Mucosa of stomach (tissue), 1 donor: ENCODE results near the gene RFX6.

Source experiments
- H3K27me3 ChIP-seq: one replicate; pipeline ENCODE4 v1.7.0; 2013; ENCODE audit warnings: mild to moderate bottlenecking, low read length; ENCODE audit not compliant: control insufficient read depth, insufficient read depth
- H3K36me3 ChIP-seq: one replicate; pipeline ENCODE4 v1.7.0; 2013; ENCODE audit warnings: low read length; ENCODE audit not compliant: control insufficient read depth, insufficient read depth
- H3K4me1 ChIP-seq: one replicate; pipeline ENCODE4 v1.7.0; 2013; ENCODE audit warnings: mild to moderate bottlenecking, low read length; ENCODE audit not compliant: control insufficient read depth, insufficient read depth
- H3K4me3 ChIP-seq: one replicate; pipeline ENCODE4 v1.7.0; 2013; ENCODE audit warnings: low read length
- H3K9ac ChIP-seq: one replicate; pipeline ENCODE4 v1.7.0; 2013; ENCODE audit warnings: mild to moderate bottlenecking, low read length, moderate library complexity
- H3K9me3 ChIP-seq: one replicate; pipeline ENCODE4 v1.7.0; 2013; ENCODE audit warnings: mild to moderate bottlenecking, low read length, moderate library complexity; ENCODE audit not compliant: control insufficient read depth
- donor health status: Pancreatic carcinoma.

RFX6 gene

DNA sequence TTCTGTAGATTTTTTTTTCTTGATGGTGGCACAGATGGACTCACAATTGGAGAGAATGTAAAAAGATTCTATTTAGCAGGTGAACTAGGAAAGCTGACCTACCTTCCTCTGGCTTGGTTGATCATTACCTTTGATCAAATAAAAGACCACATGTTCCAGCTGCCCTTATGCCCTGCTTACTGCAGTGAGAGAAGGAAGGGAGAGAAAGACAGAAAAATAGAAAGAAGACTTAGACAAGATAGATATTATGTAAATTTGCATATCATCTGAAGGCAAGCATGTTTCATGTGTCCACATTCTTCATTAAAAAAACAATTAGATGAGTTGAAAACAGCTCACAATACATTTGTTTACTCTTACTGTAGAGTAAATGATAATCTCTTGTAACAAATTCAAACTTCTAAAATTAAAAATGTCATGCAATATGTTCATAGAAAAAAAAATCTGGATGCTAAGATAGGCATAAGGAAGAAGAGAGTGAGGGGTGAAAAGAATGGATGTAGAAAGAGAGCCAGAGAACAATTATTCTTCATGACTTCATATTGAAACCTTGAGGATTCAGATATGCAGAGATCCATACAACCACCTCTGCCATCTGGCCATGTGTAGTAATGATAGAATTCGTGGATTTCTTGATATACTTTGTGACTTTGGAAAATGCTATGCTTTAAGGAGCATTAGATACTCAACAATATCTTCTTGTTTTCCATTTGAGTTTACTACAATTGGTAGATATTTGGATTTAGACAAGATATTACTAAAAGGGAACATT is 71.7 kb downstream of the RFX6 start:
- Histone ChIP-seq H3K36me3 (no peaks in the 10 kb centered on the region), H3K4me3 (no peak overlapping the region), H3K4me1 (no peaks in the 10 kb centered on the region), H3K9ac (no peak overlapping the region), H3K27me3 (no peaks in the 10 kb centered on the region), H3K9me3 (no peaks in the 10 kb centered on the region)

DNA sequence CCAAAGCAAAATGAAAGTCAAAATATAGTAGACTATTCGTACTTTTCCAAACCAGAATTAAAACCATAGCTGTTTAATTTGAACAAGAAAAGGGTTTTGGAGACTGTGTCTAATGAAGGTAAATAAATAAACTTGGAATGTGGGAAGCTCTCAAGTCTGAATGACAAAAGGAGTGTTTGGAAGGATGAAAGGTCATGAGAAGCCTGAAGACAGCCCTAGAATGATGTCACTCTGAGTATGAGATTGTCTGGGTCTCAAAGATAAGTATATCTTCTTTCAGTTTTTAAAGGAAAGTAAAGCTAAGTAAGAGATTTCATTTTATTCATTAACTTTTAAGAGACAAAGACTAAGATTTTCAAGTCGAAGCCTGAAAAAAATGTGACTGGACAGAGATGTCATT is 72.9 kb downstream of the RFX6 start:
- Histone ChIP-seq H3K9ac (no peak overlapping the region), H3K36me3 (no peaks in the 10 kb centered on the region), H3K27me3 (no peaks in the 10 kb centered on the region), H3K9me3 (no peaks in the 10 kb centered on the region), H3K4me1 (no peaks in the 10 kb centered on the region), H3K4me3 (no peak overlapping the region)

DNA sequence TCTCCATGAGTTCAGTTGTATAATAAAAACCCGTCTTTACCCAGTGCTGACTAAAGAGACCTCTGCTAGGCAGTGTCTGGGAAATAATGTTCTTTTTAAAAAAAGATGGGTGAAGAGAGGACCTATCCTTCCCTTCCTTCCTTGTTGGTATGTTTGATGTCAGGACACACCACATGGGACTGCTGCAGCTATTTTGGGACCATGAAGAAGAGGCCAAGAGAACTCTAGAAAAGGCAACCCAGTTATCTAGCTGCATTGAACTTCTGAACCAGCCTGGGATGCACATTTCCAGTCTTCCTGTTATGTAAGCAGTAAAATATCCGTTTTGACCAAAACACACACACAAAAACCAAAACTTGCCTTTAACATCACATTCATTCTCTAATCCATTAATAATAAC is 77.3 kb downstream of the RFX6 start:
- no peaks in the 10 kb centered on the region for H3K4me1 ChIP-seq
- no peaks in the 10 kb centered on the region for H3K36me3 ChIP-seq
- H3K27me3 ChIP-seq: no peaks in the 10 kb centered on the region
- H3K9me3 ChIP-seq: no peaks in the 10 kb centered on the region
- no peak overlapping the region for H3K4me3 ChIP-seq
- H3K9ac ChIP-seq: no peak overlapping the region

DNA sequence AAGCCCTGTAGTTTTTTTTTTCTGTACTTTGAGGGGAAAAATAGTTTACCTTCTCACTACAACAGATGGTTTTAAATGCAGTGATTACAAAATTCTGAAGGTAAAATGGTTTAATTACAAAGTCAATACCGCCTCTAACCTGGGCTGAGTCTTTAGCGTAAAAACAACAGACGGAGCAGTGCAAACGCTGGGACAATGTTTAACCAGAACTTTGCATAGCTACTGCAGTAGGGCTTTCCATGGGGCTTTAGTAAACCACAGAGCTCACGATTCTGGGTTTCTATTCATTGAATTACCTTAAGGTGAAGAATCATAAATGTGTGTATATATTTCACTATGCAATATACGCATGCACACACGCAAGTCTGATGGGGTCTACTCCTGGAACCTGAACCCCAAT is 77.9 kb downstream of the RFX6 start:
- Histone ChIP-seq H3K9ac (no peak overlapping the region), H3K36me3 (no peaks in the 10 kb centered on the region), H3K4me3 (no peak overlapping the region), H3K4me1 (no peaks in the 10 kb centered on the region), H3K9me3 (no peaks in the 10 kb centered on the region), H3K27me3 (no peaks in the 10 kb centered on the region)

DNA sequence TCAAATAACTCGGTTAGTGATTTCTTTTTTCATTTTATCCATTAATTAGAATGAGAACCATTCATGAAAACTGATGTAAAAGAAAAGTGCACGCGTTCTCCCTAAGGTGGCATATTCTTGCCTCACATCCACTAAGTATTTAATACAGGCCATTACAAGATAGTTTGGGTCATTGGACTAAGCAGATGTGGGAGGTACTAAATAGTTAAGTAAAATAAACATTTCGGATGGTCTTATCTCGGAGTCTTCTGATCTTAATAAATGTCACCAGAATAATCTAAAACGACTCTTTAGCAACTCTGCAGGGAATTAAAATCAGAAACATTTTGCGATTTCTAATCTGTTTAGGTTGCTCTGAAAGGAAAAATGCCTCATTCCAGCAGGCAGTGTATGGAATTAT is 78.7 kb downstream of the RFX6 start:
- Histone ChIP-seq H3K4me3 (no peak overlapping the region), H3K9me3 (no peaks in the 10 kb centered on the region), H3K9ac (no peak overlapping the region), H3K27me3 (no peaks in the 10 kb centered on the region), H3K36me3 (no peaks in the 10 kb centered on the region), H3K4me1 (no peaks in the 10 kb centered on the region)

DNA sequence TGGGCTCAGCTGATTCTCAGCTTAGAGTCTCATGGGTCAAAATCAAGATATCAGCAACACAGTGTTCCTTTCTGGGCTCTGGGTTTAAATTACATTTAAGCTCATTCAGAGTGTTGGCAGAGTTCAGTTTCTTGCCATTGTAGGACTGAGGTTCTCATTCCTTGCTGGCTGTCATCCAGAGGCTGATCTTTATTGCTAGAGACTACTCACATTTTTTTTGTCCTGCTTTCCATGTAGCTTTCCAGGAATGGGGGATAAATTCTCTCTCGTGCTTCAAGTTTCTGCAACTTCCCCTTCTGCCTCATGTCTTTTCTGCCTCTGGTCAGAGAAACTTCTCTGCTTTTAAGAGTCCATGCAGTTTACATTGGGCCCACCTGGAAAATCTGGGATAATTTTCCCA is 86.9 kb downstream of the RFX6 start:
- H3K4me3 ChIP-seq: no peak overlapping the region
- H3K4me1 ChIP-seq: no peaks in the 10 kb centered on the region
- no peaks in the 10 kb centered on the region for H3K27me3 ChIP-seq
- no peaks in the 10 kb centered on the region for H3K36me3 ChIP-seq
- H3K9ac ChIP-seq: no peak overlapping the region
- H3K9me3 ChIP-seq: no peaks in the 10 kb centered on the region

DNA sequence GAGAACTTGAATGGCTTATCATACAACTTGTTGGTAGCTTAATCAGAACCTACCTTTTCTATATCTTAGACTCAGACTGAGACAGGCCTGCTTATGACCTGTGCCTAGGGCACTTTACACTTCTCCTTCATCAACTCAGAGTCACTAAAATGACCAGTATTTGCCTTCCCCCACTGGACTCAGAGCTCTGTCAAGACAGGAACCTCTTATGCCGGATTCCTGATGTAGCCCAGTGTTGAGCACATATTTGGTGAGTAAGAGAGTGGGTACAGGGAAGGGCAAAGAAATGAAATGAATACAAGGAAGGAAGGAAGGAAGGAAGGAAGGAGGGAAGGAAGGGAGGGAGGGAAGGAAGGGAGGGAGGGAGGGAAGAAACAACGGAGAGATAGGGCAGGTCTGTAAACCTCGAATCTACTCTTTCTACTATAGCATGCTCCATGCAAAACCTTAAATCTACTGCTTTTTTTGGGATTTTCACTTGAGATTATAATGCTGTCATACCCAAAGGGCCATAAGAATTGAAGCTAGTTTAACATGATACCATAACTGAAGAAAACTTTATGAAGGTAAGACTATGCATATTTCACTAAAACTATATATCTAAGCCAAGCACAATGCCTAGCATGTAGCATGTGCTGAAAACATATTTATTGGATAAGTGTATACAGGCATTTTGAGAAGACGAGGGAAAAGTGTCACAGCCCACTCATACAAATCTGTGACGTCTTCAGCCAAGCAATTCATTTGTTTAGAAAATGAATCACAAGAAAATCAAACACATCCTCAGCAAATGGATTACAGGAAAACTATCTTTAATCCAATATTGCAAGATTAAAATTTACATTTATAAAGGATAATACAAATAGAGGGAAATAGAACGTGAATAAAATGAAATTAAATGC is 89.9 kb downstream of the RFX6 start:
- H3K36me3 ChIP-seq: no peaks in the 10 kb centered on the region
- no peaks in the 10 kb centered on the region for H3K9me3 ChIP-seq
- H3K9ac ChIP-seq: no peak overlapping the region
- H3K27me3 ChIP-seq: no peaks in the 10 kb centered on the region
- H3K4me1 ChIP-seq: no peaks in the 10 kb centered on the region
- no peak overlapping the region for H3K4me3 ChIP-seq

DNA sequence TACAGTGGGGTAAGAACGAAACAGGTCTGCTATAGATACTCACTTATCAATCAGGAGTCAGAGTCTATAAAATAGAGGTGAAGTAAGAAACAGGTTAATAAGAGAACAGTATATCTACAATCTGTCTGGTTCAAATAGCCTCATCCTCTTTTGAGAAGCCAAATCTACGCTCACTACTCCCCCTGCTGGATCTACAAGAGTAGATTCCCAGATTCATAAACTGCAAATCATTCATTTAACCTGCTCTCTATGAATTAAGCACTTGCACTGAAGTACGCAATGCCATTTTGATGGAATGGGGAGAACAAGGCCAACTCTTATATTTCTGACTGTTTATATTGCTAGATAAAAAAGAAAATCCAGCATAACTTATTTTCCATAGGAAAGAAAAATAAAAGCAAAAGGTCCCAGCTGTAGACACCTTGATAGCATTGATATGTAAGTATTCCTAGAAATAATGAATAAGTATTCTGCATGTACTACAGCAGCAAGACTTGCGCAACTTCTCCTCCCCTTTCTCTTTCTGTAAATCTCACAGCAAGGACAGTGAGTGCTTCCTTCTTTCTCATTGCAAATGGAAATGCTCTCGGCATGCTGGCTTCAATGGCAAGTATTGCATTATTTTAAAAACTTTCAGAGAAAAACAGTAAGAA is 92.3 kb downstream of the RFX6 start:
- Histone ChIP-seq H3K9me3 (no peaks in the 10 kb centered on the region), H3K4me3 (no peak overlapping the region), H3K36me3 (no peaks in the 10 kb centered on the region), H3K27me3 (no peaks in the 10 kb centered on the region), H3K4me1 (no peaks in the 10 kb centered on the region), H3K9ac (no peak overlapping the region)

DNA sequence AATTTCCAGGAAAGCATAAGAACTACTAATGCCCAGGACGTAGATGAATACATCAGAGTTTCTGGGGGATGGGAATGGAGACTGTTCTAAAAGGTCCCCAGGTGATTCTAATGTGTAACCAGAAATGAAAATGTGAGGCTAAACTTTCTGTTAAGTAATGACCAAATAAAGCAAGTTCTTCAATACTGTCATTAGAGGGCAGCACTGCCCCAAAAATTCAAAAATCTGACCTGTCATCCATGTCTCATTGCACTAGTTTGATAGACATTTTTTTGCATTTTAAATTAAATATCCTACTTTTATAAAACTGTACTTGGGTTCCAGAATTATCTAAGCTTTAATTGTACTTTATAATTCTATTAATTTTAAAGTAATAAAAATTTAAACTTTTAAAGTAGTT is 94.9 kb downstream of the RFX6 start:
- Histone ChIP-seq H3K9ac (no peak overlapping the region), H3K27me3 (no peaks in the 10 kb centered on the region), H3K4me3 (no peak overlapping the region), H3K4me1 (no peaks in the 10 kb centered on the region), H3K36me3 (no peaks in the 10 kb centered on the region), H3K9me3 (no peaks in the 10 kb centered on the region)

DNA sequence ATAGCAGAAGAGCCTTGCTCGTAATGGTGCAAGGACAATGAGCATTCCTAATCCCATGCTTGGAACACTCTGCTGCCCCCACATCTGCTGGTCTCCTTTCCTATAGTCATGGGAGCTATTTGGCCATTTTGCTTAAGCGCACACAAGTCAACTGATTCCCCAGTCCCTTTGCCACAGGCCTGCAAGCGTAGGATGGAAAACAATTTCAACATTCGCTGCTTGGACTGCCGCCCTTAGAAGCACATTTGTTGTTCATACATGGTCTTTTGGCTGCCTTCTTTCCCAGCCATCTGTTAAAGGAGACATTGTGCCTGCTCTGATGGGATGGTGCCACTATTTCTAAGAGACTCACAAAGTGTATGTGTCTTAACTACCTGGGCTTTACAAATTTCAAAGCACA is 96.9 kb downstream of the RFX6 start:
- Histone ChIP-seq H3K27me3 (no peaks in the 10 kb centered on the region), H3K36me3 (no peaks in the 10 kb centered on the region), H3K9me3 (no peaks in the 10 kb centered on the region), H3K4me3 (no peak overlapping the region), H3K4me1 (no peaks in the 10 kb centered on the region), H3K9ac (no peak overlapping the region)

DNA sequence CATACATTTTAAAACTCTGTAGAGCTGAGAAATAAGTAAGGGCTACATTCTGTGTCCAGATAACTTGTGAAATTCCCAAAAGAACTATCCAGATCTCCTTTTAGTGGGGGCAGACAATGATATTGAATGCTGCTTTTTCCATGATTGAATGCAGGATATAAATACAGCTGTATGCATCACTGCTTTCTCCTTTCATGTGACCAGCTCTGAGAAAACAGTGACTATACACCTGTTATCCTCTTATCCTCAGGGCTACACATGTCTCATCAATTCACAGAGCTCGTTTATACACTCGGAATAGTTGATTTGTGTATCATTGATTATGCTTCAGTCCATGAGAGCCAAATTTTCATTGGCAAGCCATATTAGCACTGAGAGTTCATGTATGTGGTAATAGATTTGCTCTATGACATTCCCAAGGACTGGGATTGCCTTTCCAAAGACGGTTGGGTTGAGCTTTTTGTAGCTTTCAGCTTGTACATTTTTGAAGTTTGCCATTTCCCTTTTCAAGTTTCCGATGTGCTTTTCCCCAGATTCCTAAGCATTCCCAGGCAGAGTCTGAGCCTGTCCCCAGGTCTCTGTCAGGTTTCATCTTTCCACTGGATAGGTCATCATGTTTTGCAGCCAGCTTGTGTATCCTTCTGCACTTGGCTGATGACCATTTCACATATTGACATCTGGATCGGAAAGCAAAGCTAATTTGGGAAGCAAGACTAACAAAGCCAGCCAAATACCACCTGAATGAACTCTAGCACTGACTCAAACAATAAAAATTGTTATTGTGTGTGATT is 97.7 kb downstream of the RFX6 start:
- no peak overlapping the region for H3K4me3 ChIP-seq
- no peaks in the 10 kb centered on the region for H3K4me1 ChIP-seq
- no peak overlapping the region for H3K9ac ChIP-seq
- H3K36me3 ChIP-seq: no peaks in the 10 kb centered on the region
- no peaks in the 10 kb centered on the region for H3K27me3 ChIP-seq
- no peaks in the 10 kb centered on the region for H3K9me3 ChIP-seq
